Naive thymus-derived CD4-positive, alpha-beta T cell (primary cell): ENCODE measurements around the gene MEP1A. TPM values are rescaled to one million over a fixed set of nuclear protein-coding genes. Genes with fewer than 3 reads are reported as not detected.

Experiments used
- ATAC-seq: fragments of 150-1000 bp; cut with Tn5 transposase; 2 replicates; pipeline ENCODE4 v1.10.0; 2021; ENCODE audit warnings: mild to moderate bottlenecking, moderate library complexity
- CTCF ChIA-PET: fragments of 350-600 bp; sonication (Branson Sonifier 250); formaldehyde crosslinking; loops from one replicate; lab custom pipeline; 2021; ENCODE audit warnings: antibody characterized with exemption; lab: Charles Lee
- POLR2A ChIA-PET: fragments of 350-600 bp; sonication (Branson Sonifier 250); formaldehyde crosslinking; loops from one replicate; lab custom pipeline; 2021; ENCODE audit warnings: antibody characterized with exemption, inconsistent platforms; lab: Charles Lee
- DNase-seq, 9 donors: peaks; one replicate each; pipeline versions ENCODE4 v3.0.0 to v3.0.0-alpha.2; 2020 to 2022; ENCODE audit warnings: mixed read lengths in 1 of 9
- H3K27ac ChIP-seq: one replicate; pipeline ENCODE4 v1.7.0; 2013; ENCODE audit warnings: mild to moderate bottlenecking, low read depth, low read length, moderate library complexity
- H3K27me3 ChIP-seq, 2 donors: one replicate each; pipeline ENCODE4 v1.7.0; 2013; ENCODE audit warnings: low read length in 2 of 2, mild to moderate bottlenecking in 2 of 2, moderate library complexity in 2 of 2; ENCODE audit not compliant: control insufficient read depth in 2 of 2, insufficient read depth in 2 of 2
- H3K36me3 ChIP-seq, 3 experiments: 1 replicate in 2 of 3; 2 replicates in 1 of 3; pipeline ENCODE4 v1.7.0; 2013; ENCODE audit warnings: low read length in 3 of 3, mild to moderate bottlenecking in 3 of 3, moderate library complexity in 1 of 3; ENCODE audit not compliant: insufficient read depth in 3 of 3, control insufficient read depth in 2 of 3
- H3K4me1 ChIP-seq, 2 donors: one replicate each; pipeline ENCODE4 v1.7.0; 2013; ENCODE audit warnings: low read length in 2 of 2, mild to moderate bottlenecking in 2 of 2, moderate library complexity in 1 of 2; ENCODE audit not compliant: control insufficient read depth in 2 of 2, insufficient read depth in 2 of 2
- H3K4me3 ChIP-seq: 2 replicates; pipeline ENCODE4 v1.7.0; 2013; ENCODE audit warnings: mild to moderate bottlenecking, low read length
- H3K9me3 ChIP-seq, 3 experiments: 1 replicate in 2 of 3; 2 replicates in 1 of 3; pipeline ENCODE4 v1.7.0; 2013; ENCODE audit warnings: low read length in 3 of 3; ENCODE audit not compliant: control insufficient read depth in 2 of 3
- H3K27ac Mint-ChIP-seq, 9 donors: one replicate each; pipeline ENCODE4 v1.8.0; 2020 to 2022; ENCODE audit warnings: mixed read lengths in 9 of 9, mild to moderate bottlenecking in 8 of 9, moderate library complexity in 5 of 9, inconsistent platforms in 2 of 9
- H3K27me3 Mint-ChIP-seq, 5 donors: one replicate each; pipeline ENCODE4 v1.8.0; 2021 to 2022; ENCODE audit warnings: mixed read lengths in 5 of 5, mild to moderate bottlenecking in 1 of 5
- H3K36me3 Mint-ChIP-seq, 5 donors: one replicate each; pipeline ENCODE4 v1.8.0; 2020 to 2022; ENCODE audit warnings: mixed read lengths in 5 of 5, mild to moderate bottlenecking in 3 of 5, inconsistent platforms in 1 of 5
- H3K4me1 Mint-ChIP-seq, 7 donors: one replicate each; pipeline ENCODE4 v1.8.0; 2020 to 2022; ENCODE audit warnings: mixed read lengths in 7 of 7, mild to moderate bottlenecking in 3 of 7, inconsistent platforms in 1 of 7
- H3K4me3 Mint-ChIP-seq, 10 donors: one replicate each; pipeline ENCODE4 v1.8.0; 2020 to 2022; ENCODE audit warnings: mild to moderate bottlenecking in 10 of 10, mixed read lengths in 10 of 10, moderate library complexity in 6 of 10, inconsistent platforms in 2 of 10
- H3K9me3 Mint-ChIP-seq, 11 donors: one replicate each; pipeline ENCODE4 v1.8.0; 2020 to 2022; ENCODE audit warnings: mixed read lengths in 11 of 11, mild to moderate bottlenecking in 4 of 11, inconsistent platforms in 1 of 11, moderate library complexity in 1 of 11
- intact Hi-C, 2 donors: fragments of 100-400 bp; cut with micrococcal nuclease; formaldehyde crosslinking; loops; one replicate each; pipeline ENCODE4 v1.15.1; 2023
- polyA plus RNA-seq, 2 donors: library from polyadenylated mRNA; unstranded; fragments of 300-500 nt; fragmentation: Illumina TruSeq; gene quantifications; one replicate each; pipeline ENCODE4 v1.2.3, GENCODE V29; 2021
- total RNA-seq, 6 experiments: library from RNA in 5 of 6; stranded (reverse) in 5 of 6; gene quantifications; 1 replicate in 5 of 6; 2 replicates in 1 of 6; pipeline ENCODE4 v1.2.3 and lab custom pipeline; 2021 to 2026

Gene MEP1A
- total and polyA plus RNA-seq, 7 experiments from 2014 or later, result not detected

- H3K4me1 Mint-ChIP-seq, result no peaks in the 10 kb centered on the region
- no peak overlapping the region for H3K4me3 Mint-ChIP-seq
- no peak overlapping the region for H3K27ac ChIP-seq
- H3K36me3 Mint-ChIP-seq, result no peaks in the 10 kb centered on the region
- peaks cover 0 to 8% (median 0%) of the 10 kb centered on the region in 11 donors for H3K9me3 Mint-ChIP-seq
- ATAC-seq (no peak), DNase-seq (no peak)
- H3K4me1 ChIP-seq, result no peaks in the 10 kb centered on the region
- no peaks in the 10 kb centered on the region for H3K27me3 ChIP-seq
- H3K9me3 ChIP-seq, result no peaks in the 10 kb centered on the region
- CTCF ChIA-PET, result no interaction called here
- H3K4me3 ChIP-seq, result no peak overlapping the region
- intact Hi-C loops, result no loop called here
- POLR2A ChIA-PET, result no interaction called here
- peaks cover 0 to 27% (median 20%) of the 10 kb centered on the region in 5 donors for H3K27me3 Mint-ChIP-seq
- no peak overlapping the region for H3K27ac Mint-ChIP-seq
- no peaks in the 10 kb centered on the region for H3K36me3 ChIP-seq
Observed at GRCh38 chr6:46749731-46750130, 43.5 kb upstream of the MEP1A start.

- Histone ChIP-seq H3K4me3 (no peak overlapping the region), H3K4me1 (no peaks in the 10 kb centered on the region), H3K27ac (no peak overlapping the region), H3K9me3 (no peaks in the 10 kb centered on the region), H3K27me3 (no peaks in the 10 kb centered on the region), H3K36me3 (no peaks in the 10 kb centered on the region)
- Mint-ChIP-seq H3K9me3 (peaks cover 0 to 2% (median 0%) of the 10 kb centered on the region in 11 donors), H3K4me1 (no peaks in the 10 kb centered on the region), H3K4me3 (no peak overlapping the region), H3K27me3 (peaks cover 0 to 15% (median 5%) of the 10 kb centered on the region in 5 donors), H3K36me3 (no peaks in the 10 kb centered on the region), H3K27ac (no peak overlapping the region)
- POLR2A ChIA-PET, result no interaction called here
- intact Hi-C loops, result no loop called here
- CTCF ChIA-PET, result no interaction called here
- DNase-seq (no peak), ATAC-seq (no peak)
Observed at GRCh38 chr6:46751658-46752057, 41.5 kb upstream of the MEP1A start.

GRCh38 chr6:46755865-46756264, 37.3 kb upstream of the MEP1A start:
- ATAC-seq (no peak), DNase-seq (no peak)
- Mint-ChIP-seq H3K27ac (no peak overlapping the region), H3K36me3 (no peaks in the 10 kb centered on the region), H3K4me1 (no peaks in the 10 kb centered on the region), H3K9me3 (peaks cover 0 to 2% (median 0%) of the 10 kb centered on the region in 11 donors), H3K4me3 (no peak overlapping the region), H3K27me3 (peaks cover 0 to 13% (median 6%) of the 10 kb centered on the region in 5 donors)
- H3K4me3 ChIP-seq, result no peak overlapping the region
- intact Hi-C loops, result no loop called here
- H3K27me3 ChIP-seq, result no peaks in the 10 kb centered on the region
- H3K36me3 ChIP-seq, result no peaks in the 10 kb centered on the region
- ChIA-PET CTCF (no interaction called here), POLR2A (no interaction called here)
- H3K9me3 ChIP-seq, result no peaks in the 10 kb centered on the region
- H3K4me1 ChIP-seq, result no peaks in the 10 kb centered on the region
- no peak overlapping the region for H3K27ac ChIP-seq

GRCh38 chr6:46756469-46757213, 36.5 kb upstream of the MEP1A start:
- ChIA-PET CTCF (interaction anchor here (0.7 kb wide), 1 partner anchor 103 kb away, joined by 3 read pairs; no protein-coding TSS in a partner anchor), POLR2A (no interaction called here)
- Histone ChIP-seq H3K36me3 (no peaks in the 10 kb centered on the region), H3K4me1 (no peaks in the 10 kb centered on the region), H3K4me3 (no peak overlapping the region), H3K27ac (no peak overlapping the region), H3K9me3 (no peaks in the 10 kb centered on the region), H3K27me3 (no peaks in the 10 kb centered on the region)
- H3K27ac Mint-ChIP-seq, result no peak overlapping the region
- DNase-seq (no peak), ATAC-seq (no peak)
- H3K27me3 Mint-ChIP-seq, result peaks cover 0 to 15% (median 10%) of the 10 kb centered on the region in 5 donors
- H3K4me1 Mint-ChIP-seq, result no peaks in the 10 kb centered on the region
- no peaks in the 10 kb centered on the region for H3K36me3 Mint-ChIP-seq
- no peak overlapping the region for H3K4me3 Mint-ChIP-seq
- H3K9me3 Mint-ChIP-seq, result peaks cover 0 to 4% (median 0%) of the 10 kb centered on the region in 11 donors
- intact Hi-C loops, result no loop called here

GRCh38 chr6:46757214-46757596, 36.0 kb upstream of the MEP1A start:
- no peaks in the 10 kb centered on the region for H3K36me3 Mint-ChIP-seq
- intact Hi-C loops, result no loop called here
- DNase-seq (no peak), ATAC-seq (no peak)
- Histone ChIP-seq H3K4me3 (no peak overlapping the region), H3K27ac (no peak overlapping the region), H3K4me1 (no peaks in the 10 kb centered on the region), H3K9me3 (no peaks in the 10 kb centered on the region), H3K36me3 (no peaks in the 10 kb centered on the region), H3K27me3 (no peaks in the 10 kb centered on the region)
- no peak overlapping the region for H3K27ac Mint-ChIP-seq
- ChIA-PET POLR2A (no interaction called here), CTCF (interaction anchor here (0.7 kb wide), 1 partner anchor 102 kb away, joined by 3 read pairs; no protein-coding TSS in a partner anchor)
- H3K4me1 Mint-ChIP-seq, result no peaks in the 10 kb centered on the region
- H3K27me3 Mint-ChIP-seq, result peaks cover 0 to 15% (median 10%) of the 10 kb centered on the region in 5 donors
- peaks cover 0 to 4% (median 0%) of the 10 kb centered on the region in 11 donors for H3K9me3 Mint-ChIP-seq
- no peak overlapping the region for H3K4me3 Mint-ChIP-seq

GRCh38 chr6:46758960-46759753, 34.0 kb upstream of the MEP1A start:
- peaks cover 0 to 21% (median 17%) of the 10 kb centered on the region in 5 donors for H3K27me3 Mint-ChIP-seq
- Histone ChIP-seq H3K4me1 (no peaks in the 10 kb centered on the region), H3K27me3 (no peaks in the 10 kb centered on the region), H3K4me3 (no peak overlapping the region), H3K27ac (no peak overlapping the region), H3K36me3 (no peaks in the 10 kb centered on the region), H3K9me3 (no peaks in the 10 kb centered on the region)
- H3K4me3 Mint-ChIP-seq, result no peak overlapping the region
- intact Hi-C loops, result no loop called here
- no peaks in the 10 kb centered on the region for H3K36me3 Mint-ChIP-seq
- ChIA-PET CTCF (no interaction called here), POLR2A (no interaction called here)
- DNase-seq (no peak), ATAC-seq (no peak)
- no peaks in the 10 kb centered on the region for H3K4me1 Mint-ChIP-seq
- peaks cover 0 to 4% (median 0%) of the 10 kb centered on the region in 11 donors for H3K9me3 Mint-ChIP-seq
- no peak overlapping the region for H3K27ac Mint-ChIP-seq
